ENCODE data around the gene LDAH.

The LDAH gene

DNA sequence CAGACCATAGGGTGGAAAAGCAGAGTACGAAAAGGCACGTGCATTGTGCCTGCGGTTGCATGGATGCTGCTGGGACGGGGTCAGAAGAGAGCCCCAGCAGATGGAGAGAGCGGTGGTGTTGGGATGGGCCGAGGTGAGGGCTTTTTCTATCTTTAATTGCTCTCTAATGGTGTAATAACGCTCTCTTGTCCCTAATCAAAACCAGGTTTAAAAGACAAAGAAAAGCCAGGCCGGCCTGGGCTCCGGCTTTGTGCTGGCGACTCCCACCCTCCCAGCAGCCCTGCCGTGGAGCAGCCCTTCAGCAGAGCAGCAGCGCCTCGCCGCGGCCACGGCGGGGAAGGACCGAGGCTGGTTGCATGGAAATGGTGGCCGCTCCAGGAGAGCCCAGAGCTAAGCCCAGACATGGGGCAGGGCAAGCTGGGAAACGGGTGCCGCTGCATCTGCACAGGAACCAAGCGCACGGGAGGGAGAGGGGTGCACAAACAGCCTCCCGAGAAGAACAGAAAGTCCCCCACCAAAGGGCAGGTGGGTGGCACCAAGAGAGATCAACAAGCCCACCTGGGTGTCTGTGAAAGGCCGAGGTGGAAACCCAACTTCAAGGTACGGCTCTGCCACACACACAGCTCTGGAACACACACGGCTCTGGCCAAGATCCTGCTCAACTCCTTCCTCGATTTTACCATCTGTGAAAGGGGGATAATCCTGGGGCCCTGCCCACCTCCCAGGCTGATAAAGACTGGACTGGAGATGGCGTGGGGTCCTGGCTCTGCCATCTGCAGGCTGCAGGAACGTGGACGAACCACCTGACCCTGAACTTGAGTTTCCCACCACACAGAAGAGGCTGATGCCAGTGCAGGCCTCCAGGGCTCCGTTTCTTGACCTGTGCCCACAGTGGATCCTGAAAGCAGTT, 187.0 kb downstream of the LDAH start:
- DNase-seq (ENCODE audit: low read depth) = no peak

DNA sequence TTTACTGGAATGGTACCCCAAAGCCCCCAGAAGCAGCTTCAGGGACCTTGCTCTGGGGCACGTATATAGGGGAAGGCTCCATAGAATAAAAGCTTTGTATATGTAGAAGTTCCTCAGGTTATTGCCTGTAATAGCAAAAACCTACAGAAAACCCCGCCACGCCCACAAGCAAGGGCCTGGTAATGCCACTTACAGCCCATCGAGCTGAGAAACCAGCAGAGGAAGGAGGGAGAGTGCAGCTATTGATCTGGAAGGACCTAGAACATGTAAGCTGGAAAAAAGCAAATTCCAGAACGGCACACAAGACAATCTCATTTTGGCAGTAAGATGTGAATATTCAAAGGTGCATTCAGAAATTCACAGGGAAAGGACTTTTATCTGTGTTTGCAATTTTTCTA, 187.8 kb downstream of the LDAH start:
- no peak for DNase-seq (ENCODE audit: low read depth)

DNA sequence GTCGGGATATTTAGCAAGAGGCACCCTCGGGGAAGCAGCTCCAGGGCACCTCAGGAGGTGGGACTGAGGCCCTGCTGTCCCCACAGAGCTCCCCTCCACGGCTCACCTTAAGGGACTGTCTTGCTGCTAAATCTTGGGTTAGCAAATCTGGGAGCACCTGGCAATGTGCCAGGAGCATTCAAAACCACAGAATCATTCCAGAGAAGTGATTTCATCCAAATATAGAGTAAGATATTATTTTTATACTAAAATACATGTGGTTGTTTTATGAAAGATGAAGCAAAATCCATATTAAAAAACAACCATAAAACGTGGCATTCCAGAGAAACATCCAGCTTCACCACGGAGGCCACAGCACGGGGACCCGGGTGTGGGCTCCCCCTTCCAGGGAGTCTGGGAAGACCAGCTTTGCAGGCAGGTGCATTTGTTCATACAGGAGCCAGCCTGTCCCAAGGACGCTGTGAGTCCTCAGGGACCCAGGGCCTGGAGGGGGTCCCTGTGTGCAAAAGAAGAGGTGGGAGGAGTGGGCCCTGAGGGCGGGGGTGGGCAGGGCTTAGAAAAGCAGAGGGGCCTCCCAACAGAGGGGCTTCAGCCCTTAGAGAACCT, 188.3 kb downstream of the LDAH start:
- no peak for DNase-seq (ENCODE audit: low read depth)
